Glomerular visceral epithelial cell (primary cell): Measurements from ENCODE around the gene CIART.
"Not testable (repeated sequence)": the region's sequence is repeated elsewhere in the genome, so short reads cannot be mapped to it uniquely, and the experiment has no call there.

Source experiments
- DNase-seq: peaks from one replicate; pipeline ENCODE4 v3.0.0-alpha.2; 2016; ENCODE audit errors: extremely low spot score

Gene CIART

DNA sequence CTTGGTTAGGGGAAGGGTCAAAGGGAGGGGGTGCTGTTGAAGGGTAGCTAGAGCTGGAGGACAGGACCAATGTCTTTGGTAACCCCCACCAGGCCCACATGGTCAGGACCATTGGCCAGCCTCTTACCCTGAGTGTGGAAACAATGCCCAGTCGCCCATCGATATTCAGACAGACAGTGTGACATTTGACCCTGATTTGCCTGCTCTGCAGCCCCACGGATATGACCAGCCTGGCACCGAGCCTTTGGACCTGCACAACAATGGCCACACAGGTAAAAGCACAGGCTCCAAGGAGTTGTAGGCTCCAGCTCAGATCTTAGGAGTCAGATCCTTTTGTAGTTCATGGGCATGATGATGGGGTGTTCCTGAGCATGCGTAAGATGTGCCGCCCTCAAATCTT lies 21.0 kb upstream of the CIART start:
- DNase-seq, result no peak

DNA sequence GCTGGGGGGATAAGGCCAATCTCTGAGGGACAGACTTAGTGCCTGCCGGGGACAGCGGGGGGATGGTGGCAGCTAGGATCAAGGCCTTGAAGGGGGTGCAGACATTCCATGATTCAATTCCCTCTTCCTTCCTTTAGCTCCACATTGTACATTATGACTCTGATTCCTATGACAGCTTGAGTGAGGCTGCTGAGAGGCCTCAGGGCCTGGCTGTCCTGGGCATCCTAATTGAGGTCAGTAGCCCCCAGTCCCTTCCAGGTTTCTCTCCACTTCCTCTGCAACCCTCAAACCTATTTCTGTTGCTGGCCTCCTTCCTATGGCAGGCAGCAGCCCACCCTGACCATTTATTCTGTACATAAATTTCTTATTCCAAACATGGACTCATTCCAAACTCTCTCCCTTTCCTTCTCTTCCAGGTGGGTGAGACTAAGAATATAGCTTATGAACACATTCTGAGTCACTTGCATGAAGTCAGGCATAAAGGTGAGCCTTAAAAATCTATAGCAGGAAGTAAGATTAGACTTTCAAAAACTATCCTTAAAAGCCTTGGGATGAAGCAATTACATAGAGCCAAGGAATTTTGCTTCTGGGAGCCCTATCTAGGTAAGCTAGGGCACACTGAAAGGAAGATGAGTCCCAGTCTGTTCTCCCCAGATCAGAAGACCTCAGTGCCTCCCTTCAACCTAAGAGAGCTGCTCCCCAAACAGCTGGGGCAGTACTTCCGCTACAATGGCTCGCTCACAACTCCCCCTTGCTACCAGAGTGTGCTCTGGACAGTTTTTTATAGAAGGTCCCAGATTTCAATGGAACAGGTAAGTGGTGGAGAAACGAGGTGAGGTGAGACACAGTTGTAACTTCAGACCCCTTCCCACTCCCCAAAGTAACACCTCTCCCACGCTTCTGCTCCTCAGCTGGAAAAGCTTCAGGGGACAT lies 19.7 kb upstream of the CIART start:
- no peak for DNase-seq

DNA sequence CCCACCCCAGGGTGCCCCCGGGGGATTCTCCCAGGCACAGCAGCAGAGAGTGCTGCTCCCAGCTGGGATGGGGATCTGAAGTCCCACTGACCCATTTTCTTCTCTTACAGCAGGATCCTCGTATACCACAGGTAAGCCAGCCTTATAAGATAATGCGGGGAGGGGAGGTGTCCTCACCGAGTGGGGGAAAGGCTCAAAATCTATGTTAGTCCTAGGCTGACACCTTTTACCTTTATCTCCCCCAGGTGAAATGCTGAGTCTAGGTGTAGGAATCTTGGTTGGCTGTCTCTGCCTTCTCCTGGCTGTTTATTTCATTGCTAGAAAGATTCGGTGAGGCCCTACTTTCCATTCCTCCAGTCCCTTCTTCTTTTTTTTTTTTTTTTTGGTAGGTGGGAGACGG lies 18.8 kb upstream of the CIART start:
- no peak for DNase-seq

DNA sequence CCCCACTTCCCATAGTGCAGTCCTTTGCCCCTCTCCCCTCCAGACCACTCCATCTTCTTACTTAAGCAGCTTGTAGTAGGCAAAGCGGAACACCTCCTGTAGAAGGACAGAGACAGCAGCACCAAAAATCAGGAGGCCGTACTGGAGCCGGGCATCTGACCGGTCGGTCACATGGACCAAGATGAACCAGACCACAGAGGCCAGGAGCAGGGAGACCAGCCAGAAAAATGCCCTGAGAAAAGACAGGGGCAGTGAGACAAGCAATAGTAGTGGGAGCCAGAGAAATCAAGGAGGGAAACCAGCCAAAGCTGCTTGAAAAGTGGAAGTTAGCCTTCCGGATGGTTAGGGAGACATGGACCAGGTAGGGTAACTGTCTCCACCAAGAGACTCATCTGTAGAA lies 14.5 kb upstream of the CIART start:
- DNase-seq, result no peak

DNA sequence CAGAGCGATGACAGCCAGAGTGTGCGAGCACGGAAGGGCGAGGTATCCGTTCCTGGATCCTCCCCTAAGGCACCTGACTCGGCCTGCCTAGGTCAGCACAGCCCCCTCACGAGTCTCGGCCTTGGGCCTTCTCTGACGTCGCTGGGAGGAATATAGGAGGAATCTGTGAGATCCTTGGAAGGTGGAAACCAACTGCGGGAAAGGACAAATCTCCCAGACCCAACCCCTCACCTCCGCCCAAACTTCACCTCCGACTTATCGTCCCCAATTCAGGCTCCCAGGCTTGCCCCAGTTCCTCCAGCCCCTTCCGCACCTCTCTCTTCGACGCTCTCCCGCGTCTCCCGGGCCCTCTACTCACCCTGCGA lies 14.0 kb upstream of the CIART start:
- peak; percentile 32 for DNase-seq

DNA sequence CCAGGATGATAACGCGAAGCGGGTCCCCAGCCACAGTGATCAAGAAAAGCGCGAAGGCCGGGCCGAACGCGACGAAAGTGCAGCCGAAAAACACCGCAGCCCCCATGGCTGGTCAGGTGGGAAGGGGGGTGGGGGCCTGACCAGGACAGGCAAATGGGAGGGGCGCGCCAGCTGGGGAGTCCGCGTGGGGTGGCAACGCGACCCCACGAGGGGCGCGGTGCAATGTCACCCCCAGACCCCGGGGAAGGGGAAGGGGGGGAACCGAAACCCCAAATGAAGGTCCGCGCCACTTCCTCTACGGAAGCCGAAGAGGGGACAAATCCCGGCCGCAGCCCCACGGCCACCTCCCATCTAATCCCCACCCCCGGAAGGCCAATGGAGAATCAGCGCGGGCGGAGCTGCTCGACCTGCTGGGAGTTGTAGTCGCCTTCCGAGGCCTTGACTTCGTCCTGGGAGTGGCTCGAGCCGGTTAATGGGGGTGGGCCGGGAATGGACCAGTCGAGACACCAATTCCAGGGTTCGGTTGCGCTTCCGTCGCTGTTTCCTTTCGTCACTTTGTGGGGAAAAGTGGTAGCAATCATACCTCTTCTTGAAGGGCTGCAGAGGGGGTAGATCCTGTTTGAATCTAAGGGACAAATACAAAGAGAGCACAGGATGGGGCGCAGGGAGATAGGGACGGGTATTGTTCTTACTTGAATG lies 13.5 kb upstream of the CIART start, which contains the start of gene APH1A:
APH1A (minus strand) TSS at position 312 of the 699 bp plus-strand sequence; CDS start at position 106, 206 bp downstream.
- peak; percentile 96 for DNase-seq

DNA sequence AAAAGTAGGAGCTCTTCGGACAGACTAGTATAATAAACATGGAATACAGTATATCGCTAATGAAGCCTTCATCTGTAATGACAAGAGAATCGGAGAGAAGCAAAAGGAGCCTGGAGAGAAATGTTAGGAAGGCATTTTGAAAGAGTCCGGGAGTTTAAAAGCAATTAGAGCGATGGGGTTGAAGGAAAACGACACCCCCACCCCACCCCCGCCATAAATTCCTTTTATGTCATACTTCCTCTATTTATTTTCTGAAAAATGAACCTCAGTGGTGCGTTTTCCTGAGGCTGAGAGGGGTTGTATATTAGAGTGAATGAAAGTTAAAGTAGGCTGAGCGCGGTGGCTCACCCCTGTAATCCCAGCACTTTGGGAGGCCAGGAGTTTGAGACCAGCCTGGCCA lies 12.9 kb upstream of the CIART start:
- no peak for DNase-seq

DNA sequence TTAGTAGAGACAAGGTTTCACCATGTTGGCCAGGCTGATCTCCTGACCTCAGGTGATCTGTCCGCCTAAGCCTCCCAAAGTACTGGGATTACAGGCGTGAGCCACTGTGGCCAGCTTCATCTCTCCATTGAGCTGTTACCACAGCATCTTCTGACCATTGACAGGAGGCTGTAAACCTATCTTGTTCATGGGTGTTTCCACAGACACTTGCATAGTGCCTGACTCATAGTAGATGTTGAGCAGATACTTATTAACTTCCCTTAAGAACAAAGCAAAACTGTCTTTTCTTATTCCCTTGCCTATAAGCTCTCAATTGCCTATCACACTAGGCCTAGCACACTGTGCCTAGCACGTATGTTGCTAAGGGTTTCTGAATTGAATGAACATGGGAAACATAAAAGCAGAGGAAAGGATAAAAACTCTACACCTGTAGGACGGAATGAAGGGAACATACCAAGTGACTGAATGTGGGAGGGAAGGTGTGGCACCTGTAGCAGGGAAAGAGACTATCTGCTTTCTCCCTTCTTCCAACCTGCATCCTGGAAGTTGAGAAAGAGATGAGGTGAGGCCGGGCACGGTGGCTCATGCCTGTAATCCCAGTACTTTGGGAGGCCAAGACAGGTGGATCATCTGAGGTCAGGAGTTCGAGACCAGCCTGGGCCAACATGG lies 10.9 kb upstream of the CIART start:
- DNase-seq, result no peak

DNA sequence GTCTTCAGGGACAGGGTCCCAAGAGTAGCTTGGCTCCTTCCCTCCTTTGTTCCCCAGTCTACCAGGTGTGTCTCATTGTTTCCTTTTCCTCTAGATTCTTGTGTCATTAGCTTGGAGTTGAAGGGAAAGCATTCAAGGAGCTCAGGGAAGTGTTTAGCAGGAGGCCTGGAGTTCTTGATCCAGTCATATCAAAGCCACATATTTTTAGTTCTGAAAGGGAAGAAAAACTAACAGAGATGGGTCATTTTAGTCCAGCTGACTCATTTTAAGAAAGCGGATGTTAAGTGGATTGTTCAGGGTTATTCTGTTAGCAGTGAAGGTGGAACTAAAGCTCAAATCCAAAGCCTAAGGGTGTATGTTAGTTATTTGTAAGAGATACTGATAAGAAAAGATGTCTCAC lies 9.0 kb upstream of the CIART start:
- no peak for DNase-seq

DNA sequence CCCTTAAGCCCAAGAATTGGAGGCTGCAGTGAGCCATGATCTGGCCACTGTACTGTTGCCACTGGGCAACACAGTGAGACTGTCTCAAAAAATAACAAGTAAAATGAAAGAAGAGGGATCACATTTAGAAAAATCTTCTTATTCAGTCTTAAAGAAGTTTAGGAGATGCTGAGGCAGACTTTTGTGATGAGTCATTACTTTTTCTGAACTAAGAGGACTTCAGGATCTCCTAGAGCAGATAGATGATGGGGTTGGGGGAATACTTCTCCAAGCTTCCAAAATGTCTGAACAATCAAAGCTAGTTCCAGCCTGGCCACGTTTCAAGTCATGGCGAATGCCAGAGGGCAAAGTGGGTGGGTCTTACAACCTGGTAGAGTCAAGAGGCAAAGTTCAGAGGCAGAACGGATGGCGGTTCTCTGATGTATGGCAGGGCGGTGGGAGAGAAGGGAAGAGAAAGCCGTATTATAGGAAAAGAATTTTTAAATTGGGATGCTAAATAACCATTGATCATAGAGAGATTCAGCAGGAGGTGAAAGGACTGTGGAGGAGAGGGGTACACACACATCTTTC lies 2.1 kb upstream of the CIART start:
- no peak for DNase-seq

DNA sequence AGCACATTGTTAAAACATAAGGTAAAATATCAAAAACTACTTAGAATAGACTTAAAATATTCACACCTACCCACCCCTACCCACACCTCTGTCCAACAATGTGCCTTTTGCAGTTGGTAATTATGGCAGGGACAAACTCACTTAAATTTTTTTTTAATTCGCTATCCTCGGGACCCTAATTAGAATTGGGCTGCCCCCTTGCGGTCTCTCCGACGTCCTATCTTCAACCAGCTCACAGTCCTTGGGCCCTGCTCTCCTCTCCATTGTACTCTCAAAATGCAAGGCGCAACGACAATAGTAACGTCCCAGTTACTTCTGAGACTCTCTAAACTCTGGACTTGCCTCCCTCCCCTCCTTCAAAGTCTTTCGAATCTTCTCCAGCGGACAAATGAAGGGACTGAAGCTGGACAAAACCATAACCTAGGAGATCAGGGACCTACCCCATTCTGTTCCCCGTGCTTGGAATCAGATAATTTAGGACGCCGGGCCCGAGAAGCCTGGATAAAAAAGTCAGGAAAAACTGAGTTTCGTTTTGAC lies 1.1 kb upstream of the CIART start:
- peak; percentile 55 for DNase-seq

DNA sequence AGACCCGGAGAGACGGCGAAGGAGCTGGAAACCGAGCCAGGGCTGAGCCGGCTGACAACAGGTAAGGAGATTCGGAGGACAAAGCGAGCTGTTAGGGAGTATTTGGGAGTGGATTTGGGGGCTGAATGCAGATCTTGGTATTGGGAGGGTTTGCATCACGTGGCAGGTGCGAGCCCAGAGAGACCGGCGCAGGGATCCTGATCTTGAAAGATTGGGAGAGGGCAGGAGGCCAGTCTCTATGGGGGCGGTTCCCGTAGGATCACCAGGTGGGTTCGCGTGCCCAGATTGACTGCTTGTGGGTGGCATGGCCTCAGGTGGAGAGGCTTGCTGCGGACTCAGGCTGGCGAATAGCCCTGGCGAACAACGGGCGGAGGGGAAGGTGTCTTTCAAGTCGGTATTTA lies 204 bp downstream of the CIART start:
- DNase-seq, result no peak

DNA sequence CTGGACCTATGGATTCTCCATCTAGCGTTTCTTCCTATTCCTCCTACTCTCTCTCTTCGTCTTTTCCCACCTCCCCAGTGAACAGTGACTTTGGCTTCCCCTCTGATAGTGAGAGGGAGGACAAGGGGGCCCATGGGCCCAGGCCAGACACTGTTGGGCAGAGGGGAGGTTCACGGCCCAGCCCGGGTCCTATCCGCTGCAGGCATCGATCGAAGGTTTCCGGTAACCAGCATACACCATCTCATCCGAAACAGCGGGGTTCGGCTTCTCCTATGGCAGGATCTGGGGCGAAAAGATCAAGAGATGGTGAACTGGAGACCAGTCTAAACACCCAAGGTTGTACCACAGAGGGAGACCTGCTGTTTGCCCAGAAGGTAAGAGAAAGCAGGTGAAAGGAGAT lies 906 bp downstream of the CIART start:
- no peak for DNase-seq

DNA sequence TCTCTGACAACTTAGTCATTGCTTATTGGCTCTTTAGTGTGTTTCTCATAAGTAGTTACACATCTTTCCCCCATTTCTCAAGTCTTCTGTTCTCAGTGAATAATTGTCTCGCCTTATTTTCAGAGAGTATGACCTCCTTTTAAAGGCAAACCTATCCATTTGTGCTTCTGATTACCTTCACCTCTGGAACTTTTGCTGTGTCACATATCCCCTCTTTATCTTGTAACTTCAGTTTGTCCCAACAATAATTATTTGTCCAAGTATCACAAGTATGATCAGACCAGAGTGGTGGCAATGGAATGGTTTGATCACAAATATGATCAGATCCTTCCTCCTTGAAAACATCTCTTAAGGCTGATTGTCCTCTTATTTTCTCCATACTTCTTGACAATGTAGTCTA lies 6.0 kb downstream of the CIART start:
- DNase-seq, result no peak

DNA sequence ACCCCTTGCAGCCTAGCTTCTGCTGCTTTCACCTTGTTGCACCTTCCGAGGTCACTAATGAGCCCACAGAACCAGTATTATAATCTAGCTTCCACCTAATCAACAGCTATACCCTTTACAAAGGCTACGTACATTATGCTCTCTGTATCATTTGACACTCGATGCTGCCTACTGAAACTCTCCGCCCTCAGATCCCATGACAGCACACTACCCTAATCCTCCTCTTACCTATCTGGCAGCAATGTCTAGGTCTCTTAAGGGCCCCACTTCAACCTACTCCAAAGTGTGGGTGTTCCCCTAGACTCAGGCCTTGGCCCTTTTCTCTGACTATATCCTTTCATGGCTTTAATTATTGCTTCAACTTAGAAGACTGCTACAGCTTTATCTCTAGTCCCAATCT lies 6.5 kb downstream of the CIART start:
- no peak for DNase-seq

DNA sequence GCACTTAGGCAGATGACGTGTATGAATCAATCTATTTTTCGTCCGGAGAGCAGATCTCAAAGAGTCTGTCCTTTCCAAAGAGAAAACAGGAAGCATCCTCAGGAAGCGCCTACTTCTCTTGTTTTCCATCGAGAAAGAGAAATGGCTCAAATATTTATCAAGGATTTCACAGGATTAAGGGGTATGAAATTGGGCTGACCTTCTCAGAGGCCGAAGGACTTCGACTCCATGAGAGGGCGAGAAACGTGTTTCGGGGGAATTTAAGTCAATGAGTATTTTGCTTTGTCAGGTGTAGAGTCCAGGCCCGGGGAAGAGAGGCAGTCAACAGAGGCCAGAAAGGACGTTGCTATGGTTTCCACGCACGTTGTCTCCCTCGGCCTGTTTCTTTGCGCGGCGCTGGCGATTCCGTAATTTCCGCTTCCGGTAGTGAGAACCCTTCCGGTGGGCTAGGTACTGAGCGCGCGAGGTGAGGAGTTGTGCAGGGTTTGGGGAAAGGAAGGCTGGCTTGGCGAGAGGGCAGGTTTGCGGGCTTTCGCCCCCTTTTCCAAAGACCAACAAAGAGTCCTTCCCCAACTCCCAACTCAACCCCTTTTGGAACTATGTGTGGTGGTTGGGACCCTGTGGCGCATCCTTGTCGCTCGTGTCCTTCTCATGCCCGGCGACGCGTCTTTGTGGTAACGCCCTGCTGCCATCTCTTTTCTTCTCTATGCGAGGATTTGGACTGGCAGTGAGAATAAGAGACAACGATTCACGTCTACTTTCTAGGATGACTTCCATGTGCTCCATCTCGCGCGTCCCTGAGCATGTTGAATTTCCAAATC lies 11.3 kb downstream of the CIART start, which contains the start of gene MRPS21:
MRPS21 (plus strand) TSS at position 429 of the 821 bp plus-strand sequence. CDS start 506 bp downstream, outside the sequence.
- peak; percentile 90 for DNase-seq

DNA sequence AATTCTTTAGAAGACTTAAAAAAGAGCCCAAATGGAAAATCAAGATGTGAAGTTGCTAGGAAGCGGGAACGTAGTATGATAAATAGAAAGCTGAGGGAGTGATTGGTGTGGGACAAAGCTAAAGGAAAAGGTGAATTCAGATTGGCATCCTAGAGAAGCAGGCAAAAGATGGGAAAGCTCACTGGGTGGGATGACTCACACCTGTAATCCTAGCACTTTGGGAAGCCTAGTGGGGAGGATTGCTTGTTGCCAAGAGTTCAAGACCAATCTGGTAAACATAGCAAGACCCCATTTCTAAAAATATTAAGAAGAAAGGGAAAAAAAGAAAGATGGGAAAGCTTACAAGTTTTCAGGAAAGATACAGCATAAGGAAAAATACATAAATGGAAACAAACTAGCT lies 13.1 kb downstream of the CIART start:
- peak; percentile 9 for DNase-seq

DNA sequence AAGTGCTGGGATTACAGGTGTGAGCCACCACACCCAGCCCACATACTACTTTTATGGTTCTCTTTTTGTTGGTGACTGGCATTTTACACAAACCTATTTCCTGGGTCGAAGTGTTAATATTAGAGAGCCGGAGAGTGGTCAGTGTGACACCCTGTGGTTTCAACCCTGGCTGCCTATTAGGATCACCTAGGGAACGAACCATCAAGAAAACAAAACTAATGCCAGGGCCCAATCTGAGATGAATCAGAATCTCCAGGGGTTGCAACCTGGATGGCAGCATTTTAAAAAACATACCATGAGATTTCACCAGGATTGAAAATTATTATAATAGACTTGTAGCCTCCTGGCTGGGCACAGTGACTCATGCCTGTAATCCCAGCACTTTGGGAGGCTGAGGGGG lies 17.4 kb downstream of the CIART start:
- peak; percentile 58 for DNase-seq

DNA sequence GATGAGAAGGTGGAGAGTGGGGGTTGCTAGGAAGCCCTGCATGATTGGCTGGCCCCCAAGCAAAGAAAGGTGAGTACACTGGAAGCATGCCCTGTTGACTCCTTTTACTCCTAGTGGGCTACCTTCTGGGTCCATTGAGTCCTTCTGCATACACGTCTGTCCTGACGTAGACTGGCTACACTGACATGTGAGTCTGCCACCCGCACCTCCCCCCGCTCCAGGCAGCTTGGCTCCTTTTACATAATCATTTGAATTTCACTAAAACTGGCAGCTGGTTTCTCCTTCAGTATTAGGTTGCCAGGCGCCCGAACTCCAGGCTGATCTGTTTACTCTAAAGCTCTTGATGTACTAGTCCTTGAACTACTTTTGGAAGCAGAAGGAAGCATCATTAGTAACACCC lies 20.0 kb downstream of the CIART start:
- DNase-seq, result no peak

DNA sequence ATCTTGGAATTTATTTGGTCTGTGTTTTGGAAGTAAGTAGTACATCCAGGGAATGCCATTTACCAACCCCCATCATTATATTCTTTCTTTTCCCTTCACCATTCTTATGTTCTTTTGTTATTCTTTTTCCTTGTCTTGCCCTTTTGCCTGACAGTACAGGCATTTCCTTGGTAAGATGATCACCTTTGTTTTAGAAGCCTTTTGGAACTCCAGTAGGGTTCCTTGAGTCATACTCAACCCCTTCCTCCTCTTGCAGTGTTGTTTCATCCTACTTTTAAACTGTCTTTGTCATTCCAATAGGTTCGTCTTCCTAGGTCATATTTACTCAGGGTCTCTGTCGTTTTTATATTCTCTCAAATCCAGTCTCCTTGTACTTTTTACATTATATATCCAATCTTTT lies 20.5 kb downstream of the CIART start:
- DNase-seq, result no peak

DNA sequence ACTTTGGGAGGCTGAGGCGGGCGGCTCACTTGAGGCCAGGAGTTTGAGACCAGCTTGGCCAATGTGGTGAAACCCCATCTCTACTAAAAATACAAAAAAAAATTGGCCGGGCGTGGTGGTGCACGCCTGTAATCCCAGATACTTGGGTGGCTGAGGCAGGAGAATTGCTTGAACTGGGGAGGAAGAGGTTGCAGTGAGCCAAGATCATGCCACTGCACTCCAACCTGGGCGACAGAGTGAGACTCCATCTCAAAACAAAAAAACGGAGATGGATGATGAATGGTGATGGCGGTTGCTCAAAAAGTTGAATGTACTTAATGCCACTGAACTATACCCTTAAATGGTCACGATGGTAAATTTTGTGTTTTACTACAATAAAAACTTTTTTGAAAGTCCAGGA lies 26.2 kb downstream of the CIART start:
- DNase-seq, result not testable (repeated sequence)
